Testis (tissue), 2 donors: ENCODE measurements around the gene TGM1.

ENCODE experiments used
- CTCF ChIP-seq, 3 experiments: fragments of 450-650 bp in 2 of 3; fragments of 200-600 bp in 1 of 3; sonication (generic) in 1 of 3; IDR thresholded peaks; one replicate each; pipeline ENCODE4 v1.5.1; 2016 to 2019; ENCODE audit warnings: antibody characterized with exemption in 3 of 3, mild to moderate bottlenecking in 2 of 3, moderate library complexity in 1 of 3
- POLR2A ChIP-seq: fragments of 450-650 bp; IDR thresholded peaks from one replicate; pipeline ENCODE4 v1.6.1; 2017; ENCODE audit warnings: antibody characterized with exemption, mild to moderate bottlenecking, moderate library complexity

- no peak for TF ChIP-seq CTCF (IDR thresholded peaks at IDR 0.05)
- TF ChIP-seq POLR2A: no peak
These were observed 8.2 kb downstream of the TGM1 start for GRCh38 chr14:24254630-24255392.
